ENCODE results near the gene B3GNT9.

Gene B3GNT9

DNA sequence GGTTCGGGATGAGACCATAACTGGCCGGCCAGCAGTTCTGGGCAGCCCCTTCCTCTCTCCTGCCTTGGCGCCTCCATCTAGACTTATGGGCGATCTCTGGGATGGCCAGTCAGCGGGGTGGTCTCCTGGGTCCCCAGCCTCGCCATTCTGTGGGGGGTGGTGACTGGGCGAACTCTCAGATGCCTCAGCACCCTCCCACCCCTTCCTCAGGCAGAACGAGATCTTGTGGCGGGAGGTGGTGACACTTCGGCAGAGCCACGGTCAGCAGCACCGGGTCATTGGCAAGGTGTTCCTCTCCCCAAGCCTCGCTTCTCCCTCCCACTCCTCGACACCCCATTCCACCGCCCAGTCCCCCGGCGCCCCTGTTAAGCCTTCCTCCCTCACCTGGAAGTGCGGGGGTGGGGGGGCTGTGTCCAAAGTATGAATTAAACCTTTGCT lies 15.3 kb upstream of the B3GNT9 start:
- DNase-seq: no peak

DNA sequence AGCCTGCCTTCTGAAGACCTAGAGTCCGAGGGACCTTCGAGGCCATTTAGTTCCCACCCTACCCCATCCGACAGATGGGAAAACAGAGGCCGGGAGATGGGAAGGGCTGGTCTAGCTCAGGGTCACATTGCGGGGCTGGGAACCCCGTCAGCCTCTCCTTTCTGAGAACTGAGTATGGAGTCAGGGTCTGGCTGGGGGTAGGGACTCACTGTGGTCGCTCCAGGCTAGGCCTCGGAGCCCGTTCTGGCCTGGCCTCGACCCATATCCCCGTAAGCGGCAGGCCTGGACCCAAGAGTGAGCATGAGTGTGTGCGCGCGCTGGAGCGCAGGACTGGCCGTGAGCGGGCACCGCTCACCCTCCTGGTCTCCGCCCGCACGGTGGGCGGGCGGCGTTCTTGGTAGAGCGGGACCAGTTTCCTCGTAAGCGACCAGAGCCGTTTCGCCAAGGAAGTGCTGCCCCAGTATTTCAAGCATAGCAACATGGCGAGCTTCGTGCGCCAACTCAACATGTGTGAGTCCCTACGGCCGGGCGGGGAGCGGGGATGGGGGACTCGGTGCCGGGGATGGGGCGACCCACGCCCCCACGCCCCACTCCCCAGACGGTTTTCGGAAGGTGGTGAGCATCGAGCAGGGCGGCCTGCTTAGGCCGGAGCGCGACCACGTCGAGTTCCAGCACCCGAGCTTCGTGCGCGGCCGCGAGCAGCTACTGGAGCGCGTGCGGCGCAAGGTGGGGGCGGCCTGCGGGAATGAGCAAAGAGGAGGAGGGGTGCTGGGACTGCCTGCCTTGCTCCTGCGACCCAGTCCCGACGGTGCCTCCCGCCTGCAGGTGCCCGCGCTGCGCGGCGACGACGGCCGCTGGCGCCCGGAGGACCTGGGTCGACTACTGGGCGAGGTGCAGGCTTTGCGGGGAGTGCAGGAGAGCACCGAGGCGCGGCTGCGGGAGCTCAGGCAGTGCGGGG lies 14.6 kb upstream of the B3GNT9 start:
- DNase-seq: no peak

DNA sequence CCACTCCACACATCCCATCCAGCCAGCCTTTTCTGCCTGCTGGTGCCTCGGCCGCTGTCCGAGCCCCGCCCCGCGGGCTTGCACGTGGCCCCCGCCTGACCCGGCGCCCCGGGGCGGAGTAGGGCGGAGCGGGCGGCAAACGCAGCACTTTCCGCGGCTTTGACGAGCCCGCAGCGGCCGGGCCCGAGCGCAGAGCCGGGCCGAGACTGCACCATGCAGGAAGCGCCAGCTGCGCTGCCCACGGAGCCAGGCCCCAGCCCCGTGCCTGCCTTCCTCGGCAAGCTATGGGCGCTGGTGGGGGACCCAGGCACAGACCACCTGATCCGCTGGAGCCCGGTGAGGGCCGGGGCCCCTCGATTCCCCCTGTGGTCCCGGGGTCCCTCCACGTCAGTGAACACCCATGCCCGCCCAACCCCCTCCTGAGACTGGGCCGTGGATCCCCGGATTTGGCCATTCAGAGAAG lies 13.8 kb upstream of the B3GNT9 start, which contains the start of gene HSF4:
Gene HSF4, plus strand, starts transcription at position 147 of the 463 bp plus-strand sequence. Its CDS starts 67 bp downstream, at position 214.
- no peak for DNase-seq

DNA sequence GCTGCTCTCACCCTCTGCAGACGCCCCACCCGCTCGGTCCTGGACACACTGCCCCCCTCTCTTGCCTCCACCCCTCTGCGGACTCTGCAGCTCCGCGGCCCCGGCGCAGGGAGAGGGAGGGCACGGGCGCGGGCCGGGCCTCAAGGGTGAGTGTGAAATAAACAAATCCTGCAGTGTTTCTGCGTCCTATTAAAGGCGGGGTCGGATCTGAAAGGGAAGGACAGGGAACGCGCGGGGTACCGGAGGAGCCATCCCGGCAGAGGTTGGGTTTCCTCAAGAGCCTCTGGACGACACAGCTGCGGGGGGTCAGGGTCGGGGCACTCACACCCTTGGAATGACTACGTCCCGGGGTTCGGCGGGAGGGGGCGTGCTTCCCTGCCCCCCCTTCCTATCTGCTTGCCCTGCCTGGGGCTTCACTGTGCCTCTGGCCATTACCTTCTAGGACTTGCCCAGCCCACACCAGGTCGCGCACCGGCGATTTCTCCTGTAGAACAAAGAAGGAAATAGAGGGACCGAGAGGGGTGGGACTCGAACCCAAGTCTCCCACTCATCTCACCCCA lies 13.3 kb upstream of the B3GNT9 start:
- no peak for DNase-seq

- DNase-seq: peak; percentile 76
Observed at GRCh38 chr16:67163164-67163998, 12.6 kb upstream of the B3GNT9 start.

DNA sequence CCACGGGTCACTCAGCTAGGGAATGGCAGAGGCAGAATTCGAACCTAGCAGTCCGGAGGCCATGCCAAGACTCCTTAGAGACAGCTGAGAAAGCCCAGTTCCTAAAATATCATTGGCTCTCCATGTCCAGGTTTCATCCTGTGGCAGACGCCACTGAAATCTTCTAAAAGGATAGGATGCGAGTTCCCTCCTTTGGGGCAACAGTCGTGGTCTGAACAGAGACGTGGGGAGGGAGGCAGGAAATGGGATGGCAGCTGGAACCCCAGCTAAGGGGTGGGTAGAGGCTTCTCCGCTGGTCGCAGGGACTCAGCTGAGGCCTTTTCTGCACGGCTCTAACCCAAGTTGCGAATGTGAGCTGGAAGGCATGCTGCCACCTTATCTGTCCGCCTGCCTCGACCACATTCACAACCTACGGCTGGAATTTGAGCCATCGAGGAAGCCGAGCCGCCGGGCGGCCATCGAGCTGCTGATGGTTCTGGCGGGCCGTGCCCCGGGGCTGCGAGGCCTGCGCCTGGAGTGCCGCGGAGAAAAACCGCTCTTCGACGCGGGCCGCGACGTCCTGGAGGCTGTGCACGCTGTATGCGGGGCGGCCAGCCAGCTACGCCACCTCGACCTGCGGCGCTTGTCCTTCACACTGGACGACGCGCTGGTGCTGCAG lies 11.8 kb upstream of the B3GNT9 start:
- no peak for DNase-seq

- no peak for DNase-seq
Observed at GRCh38 chr16:67161595-67162058, 10.8 kb upstream of the B3GNT9 start.

DNA sequence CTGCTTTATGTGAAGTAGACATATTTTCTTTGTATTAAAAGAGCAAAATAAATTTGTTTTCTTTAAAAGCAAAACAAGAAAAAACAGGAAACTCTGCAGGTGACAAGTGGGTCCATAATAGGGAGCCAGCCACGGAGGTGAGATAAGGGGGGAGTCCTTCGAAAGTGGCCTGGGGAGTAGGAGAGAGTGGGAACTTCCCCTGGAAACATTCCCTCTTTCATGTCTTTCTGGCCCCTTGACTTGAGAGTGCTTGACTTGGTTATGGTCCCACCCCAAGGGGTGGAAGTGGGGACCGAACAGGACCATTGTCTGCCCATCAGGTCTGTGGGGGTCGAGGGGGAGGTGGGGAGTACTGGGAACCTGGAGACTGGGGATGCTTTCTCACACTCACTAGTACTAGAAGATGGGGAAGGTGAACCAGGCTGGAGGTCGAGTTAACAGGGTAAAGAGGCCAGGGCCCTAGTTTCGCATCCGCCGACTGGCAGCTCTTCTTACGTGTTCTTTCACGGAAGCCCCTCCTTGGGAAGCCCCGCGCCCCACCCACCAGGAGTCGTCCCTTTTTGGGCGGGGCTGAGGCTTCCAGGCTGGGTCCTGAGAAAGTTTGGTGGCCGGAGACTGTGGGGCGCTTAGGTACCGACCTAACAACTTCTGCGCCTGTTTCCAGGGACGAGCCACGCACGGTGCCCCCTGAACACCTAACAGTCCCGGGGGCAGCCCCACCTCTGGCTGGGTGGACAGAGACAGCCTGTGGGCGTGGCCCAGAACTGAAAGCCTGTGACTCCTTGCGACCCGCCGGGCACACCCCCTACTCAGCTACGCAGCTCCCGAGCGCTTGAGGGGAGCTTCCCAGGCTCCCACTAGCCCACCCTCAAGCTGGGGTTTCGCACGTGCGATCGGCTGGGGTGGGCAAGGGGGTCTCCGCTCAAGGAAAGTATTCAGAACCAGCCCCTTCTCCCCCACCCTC lies 8.1 kb upstream of the B3GNT9 start:
- DNase-seq: no peak

DNA sequence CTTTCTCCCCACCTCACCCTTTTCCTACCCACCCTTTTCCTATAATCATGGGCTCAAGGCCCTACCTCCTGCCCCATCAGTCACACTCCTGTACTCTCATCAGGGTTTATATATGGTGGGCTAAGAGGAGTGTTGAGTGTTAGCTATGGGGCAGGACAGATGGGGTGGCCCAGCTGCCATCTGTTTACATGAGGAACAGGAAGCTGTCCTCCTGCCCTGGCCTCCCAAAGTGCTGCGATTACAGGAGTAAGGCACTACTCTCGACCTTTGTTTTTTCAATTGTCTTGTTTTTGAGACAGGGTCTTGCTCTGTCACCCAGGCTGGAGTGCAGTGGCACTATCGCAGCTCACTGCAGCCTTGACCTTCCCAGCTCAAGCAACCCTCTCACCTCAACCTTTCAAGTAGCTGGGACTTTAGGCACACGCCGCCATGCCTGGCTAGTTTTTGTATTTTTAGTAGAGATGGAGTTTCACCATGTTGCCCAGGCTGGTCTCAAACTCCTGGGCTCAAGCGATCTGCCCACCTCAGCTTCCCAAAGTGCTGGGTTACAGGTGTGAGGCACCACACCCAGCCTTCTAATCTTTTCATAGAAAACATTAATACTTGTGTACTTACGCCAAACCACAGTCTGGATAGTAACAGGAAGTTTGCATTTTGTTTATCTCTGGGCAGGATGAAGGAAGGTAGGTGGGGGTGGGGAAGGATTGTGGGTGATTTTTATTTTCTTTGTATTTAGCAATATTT lies 7.3 kb upstream of the B3GNT9 start:
- DNase-seq: no peak

- no peak for DNase-seq
Observed at GRCh38 chr16:67157106-67157748, 6.4 kb upstream of the B3GNT9 start.

- no peak for DNase-seq
Observed at GRCh38 chr16:67156143-67156844, 5.5 kb upstream of the B3GNT9 start.

- peak; percentile 59 for DNase-seq
Observed at GRCh38 chr16:67155295-67156142, 4.7 kb upstream of the B3GNT9 start.

DNA sequence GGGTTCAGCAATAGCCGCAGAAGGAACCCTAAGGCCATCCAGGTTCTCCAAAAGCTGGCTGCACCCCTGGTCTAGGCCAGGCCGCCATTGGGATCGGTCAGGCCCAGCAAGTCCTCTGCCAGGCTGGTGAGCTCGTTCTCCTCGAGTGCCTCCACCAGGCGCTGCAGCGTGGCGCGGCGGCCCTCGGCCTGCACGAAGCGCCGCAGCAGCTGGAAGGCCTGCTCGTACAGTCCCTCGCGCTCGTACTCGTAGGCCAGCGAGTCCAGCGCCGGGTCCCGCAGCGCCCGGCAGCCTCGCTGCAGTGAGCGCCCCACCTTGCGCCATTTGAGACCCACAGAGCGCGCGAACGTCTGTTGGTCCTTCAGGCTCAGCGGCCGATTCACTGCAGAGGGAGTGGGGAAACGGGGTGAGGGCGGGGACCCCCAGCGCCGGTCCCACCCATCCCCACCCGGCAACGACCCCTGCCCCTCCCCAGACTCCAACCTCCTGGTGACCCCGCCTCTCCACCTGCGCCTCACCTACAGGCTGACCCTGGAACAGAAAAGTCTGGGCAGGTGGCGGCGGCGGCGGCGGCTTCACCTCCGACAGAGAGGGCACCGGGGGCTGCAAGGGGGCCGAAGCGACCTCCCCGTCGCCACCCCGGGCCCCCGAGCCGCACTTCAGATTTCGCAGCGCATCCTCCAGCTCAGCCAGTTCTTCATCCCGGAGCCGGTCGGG lies 3.9 kb upstream of the B3GNT9 start:
- DNase-seq: no peak

DNA sequence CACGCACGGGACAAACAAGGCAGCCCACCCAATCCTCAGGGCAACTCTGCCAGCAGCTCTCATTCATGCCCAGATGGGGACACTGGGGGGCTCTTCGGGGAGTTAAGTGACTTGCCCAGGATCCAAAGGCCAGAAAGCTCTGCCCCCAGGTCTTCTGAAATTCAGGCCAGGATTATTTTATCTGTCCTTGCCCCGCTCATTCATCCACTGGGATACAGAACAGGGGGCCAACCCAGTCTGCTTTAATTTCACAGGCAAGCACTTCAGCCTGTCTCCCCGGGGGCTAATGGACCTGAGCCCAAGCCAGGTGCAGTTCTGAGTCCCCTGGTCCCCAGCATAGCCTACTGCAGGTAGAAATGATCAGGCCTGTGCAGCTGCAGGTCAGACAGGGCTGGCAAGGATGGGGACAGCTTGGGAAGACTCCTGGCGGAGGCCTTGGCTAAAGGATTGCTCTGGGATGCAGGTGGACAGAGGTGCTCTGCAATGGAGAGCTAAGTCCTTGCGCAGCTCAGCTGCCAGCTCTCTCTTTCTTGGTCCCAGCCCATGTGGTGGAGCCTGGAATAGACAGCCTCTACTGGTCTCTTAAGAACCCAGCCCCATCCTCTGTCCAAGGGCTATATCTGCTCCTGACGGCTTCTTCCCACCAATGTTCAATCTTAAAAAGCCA lies 766 bp upstream of the B3GNT9 start:
- DNase-seq: no peak

DNA sequence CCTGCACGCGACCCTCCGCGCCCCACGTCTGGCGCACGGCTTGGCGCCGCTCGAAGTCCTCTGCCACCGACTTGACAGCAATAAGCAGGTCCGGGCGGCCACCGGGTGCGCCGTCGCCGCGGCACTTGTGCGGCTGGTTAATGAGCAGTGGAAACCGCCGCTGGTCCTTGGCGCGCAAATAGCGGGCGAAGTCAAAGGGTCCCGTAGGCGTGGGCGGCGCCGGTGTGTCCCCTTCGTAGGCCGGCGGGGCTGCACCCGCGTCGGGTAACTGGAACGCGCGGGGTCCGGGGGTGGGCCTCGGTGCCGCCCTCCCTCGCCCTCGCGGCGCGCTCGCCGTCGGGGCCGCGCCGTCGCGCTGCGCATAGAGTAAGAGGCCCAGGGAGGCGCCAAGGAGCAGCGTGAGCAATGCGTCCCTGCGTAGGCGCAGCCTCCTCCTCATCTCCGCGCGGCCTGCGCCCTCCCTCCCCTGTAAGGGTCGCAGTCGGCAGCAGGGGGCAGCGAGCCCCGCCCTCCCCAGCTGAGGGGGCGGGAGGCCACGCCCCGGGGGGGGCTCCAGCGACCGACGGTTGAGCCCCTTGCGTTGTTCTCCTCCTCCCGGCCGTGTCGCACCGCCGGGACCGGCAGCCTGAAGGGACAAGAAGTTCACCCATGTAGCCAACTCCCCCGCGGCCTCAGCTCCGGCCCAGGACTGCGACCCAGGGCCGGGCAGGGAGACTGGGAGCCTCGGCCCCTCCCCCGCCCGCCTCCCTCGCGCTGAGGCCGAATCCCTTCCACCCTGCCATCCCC lies 558 bp downstream of the B3GNT9 start:
- peak; percentile 14 for DNase-seq
